Measurements from ENCODE around the gene GRIA3.
"Not testable (repeated sequence)": the region's sequence is repeated elsewhere in the genome, so short reads cannot be mapped to it uniquely, and the experiment has no call there.

GRIA3 gene

GRCh38 chrX:123263747-123264146, 79.7 kb downstream of the GRIA3 start:
- no peak overlapping the region for H3K4me3 Mint-ChIP-seq
- peaks cover 10% of the 10 kb centered on the region for H3K9me3 Mint-ChIP-seq
- H3K4me1 Mint-ChIP-seq (ENCODE audit: low read depth) = no peaks in the 10 kb centered on the region
- no peaks in the 10 kb centered on the region for H3K36me3 Mint-ChIP-seq (ENCODE audit: low read depth)
- H3K27me3 Mint-ChIP-seq = no peaks in the 10 kb centered on the region
- H3K27ac Mint-ChIP-seq = no peak overlapping the region
- intact Hi-C loops (cut with micrococcal nuclease) = no loop called here

GRCh38 chrX:123267220-123267619, 83.1 kb downstream of the GRIA3 start:
- Mint-ChIP-seq H3K4me1 (ENCODE audit: low read depth) (no peaks in the 10 kb centered on the region), H3K27me3 (no peaks in the 10 kb centered on the region), H3K9me3 (peaks cover 10% of the 10 kb centered on the region), H3K4me3 (no peak overlapping the region), H3K27ac (no peak overlapping the region), H3K36me3 (ENCODE audit: low read depth) (no peaks in the 10 kb centered on the region)
- intact Hi-C loops (cut with micrococcal nuclease) = no loop called here

- Mint-ChIP-seq H3K9me3 (peaks cover under 1% of the 10 kb centered on the region), H3K27ac (no peak overlapping the region), H3K27me3 (no peaks in the 10 kb centered on the region), H3K4me1 (ENCODE audit: low read depth) (no peaks in the 10 kb centered on the region), H3K36me3 (ENCODE audit: low read depth) (no peaks in the 10 kb centered on the region), H3K4me3 (no peak overlapping the region)
- intact Hi-C loops (cut with micrococcal nuclease) = no loop called here
Observed at GRCh38 chrX:123271902-123272301, 87.8 kb downstream of the GRIA3 start.

GRCh38 chrX:123272630-123273029, 88.6 kb downstream of the GRIA3 start:
- H3K27me3 Mint-ChIP-seq = no peaks in the 10 kb centered on the region
- H3K9me3 Mint-ChIP-seq = no peaks in the 10 kb centered on the region
- no peaks in the 10 kb centered on the region for H3K4me1 Mint-ChIP-seq (ENCODE audit: low read depth)
- no peak overlapping the region for H3K4me3 Mint-ChIP-seq
- H3K36me3 Mint-ChIP-seq (ENCODE audit: low read depth) = no peaks in the 10 kb centered on the region
- no peak overlapping the region for H3K27ac Mint-ChIP-seq
- intact Hi-C loops (cut with micrococcal nuclease) = no loop called here

GRCh38 chrX:123274796-123275195, 90.7 kb downstream of the GRIA3 start:
- Mint-ChIP-seq H3K36me3 (ENCODE audit: low read depth) (no peaks in the 10 kb centered on the region), H3K4me1 (ENCODE audit: low read depth) (no peaks in the 10 kb centered on the region), H3K9me3 (no peaks in the 10 kb centered on the region), H3K4me3 (no peak overlapping the region), H3K27me3 (no peaks in the 10 kb centered on the region), H3K27ac (no peak overlapping the region)
- intact Hi-C loops (cut with micrococcal nuclease) = no loop called here

GRCh38 chrX:123277347-123277746, 93.3 kb downstream of the GRIA3 start:
- intact Hi-C loops (cut with micrococcal nuclease) = no loop called here
- Mint-ChIP-seq H3K4me1 (ENCODE audit: low read depth) (no peaks in the 10 kb centered on the region), H3K4me3 (no peak overlapping the region), H3K36me3 (ENCODE audit: low read depth) (no peaks in the 10 kb centered on the region), H3K27me3 (no peaks in the 10 kb centered on the region), H3K27ac (no peak overlapping the region), H3K9me3 (no peaks in the 10 kb centered on the region)

GRCh38 chrX:123277821-123278220, 93.7 kb downstream of the GRIA3 start:
- intact Hi-C loops (cut with micrococcal nuclease) = no loop called here
- Mint-ChIP-seq H3K4me3 (no peak overlapping the region), H3K4me1 (ENCODE audit: low read depth) (no peaks in the 10 kb centered on the region), H3K27ac (no peak overlapping the region), H3K27me3 (no peaks in the 10 kb centered on the region), H3K9me3 (no peaks in the 10 kb centered on the region), H3K36me3 (ENCODE audit: low read depth) (no peaks in the 10 kb centered on the region)

GRCh38 chrX:123282241-123282640, 98.2 kb downstream of the GRIA3 start:
- Mint-ChIP-seq H3K27ac (no peak overlapping the region), H3K36me3 (ENCODE audit: low read depth) (no peaks in the 10 kb centered on the region), H3K4me3 (no peak overlapping the region), H3K4me1 (ENCODE audit: low read depth) (no peaks in the 10 kb centered on the region), H3K9me3 (no peaks in the 10 kb centered on the region), H3K27me3 (no peaks in the 10 kb centered on the region)
- intact Hi-C loops (cut with micrococcal nuclease) = no loop called here

- H3K36me3 Mint-ChIP-seq (ENCODE audit: low read depth); H3K9me3 Mint-ChIP-seq; H3K27ac Mint-ChIP-seq; H3K4me3 Mint-ChIP-seq; intact Hi-C loops (cut with micrococcal nuclease); H3K27me3 Mint-ChIP-seq; H3K4me1 Mint-ChIP-seq (ENCODE audit: low read depth): not testable (repeated sequence)
Observed at GRCh38 chrX:123283407-123283806, 99.3 kb downstream of the GRIA3 start.

GRCh38 chrX:123291623-123292022, 107.5 kb downstream of the GRIA3 start:
- no peaks in the 10 kb centered on the region for H3K27me3 Mint-ChIP-seq
- H3K27ac Mint-ChIP-seq = no peak overlapping the region
- no peak overlapping the region for H3K4me3 Mint-ChIP-seq
- no peaks in the 10 kb centered on the region for H3K36me3 Mint-ChIP-seq (ENCODE audit: low read depth)
- no peaks in the 10 kb centered on the region for H3K9me3 Mint-ChIP-seq
- intact Hi-C loops (cut with micrococcal nuclease) = no loop called here
- no peaks in the 10 kb centered on the region for H3K4me1 Mint-ChIP-seq (ENCODE audit: low read depth)

GRCh38 chrX:123298026-123298425, 113.9 kb downstream of the GRIA3 start:
- H3K9me3 Mint-ChIP-seq = no peaks in the 10 kb centered on the region
- intact Hi-C loops (cut with micrococcal nuclease) = no loop called here
- H3K27ac Mint-ChIP-seq = no peak overlapping the region
- no peaks in the 10 kb centered on the region for H3K36me3 Mint-ChIP-seq (ENCODE audit: low read depth)
- no peaks in the 10 kb centered on the region for H3K4me1 Mint-ChIP-seq (ENCODE audit: low read depth)
- no peaks in the 10 kb centered on the region for H3K27me3 Mint-ChIP-seq
- no peak overlapping the region for H3K4me3 Mint-ChIP-seq

- H3K36me3 Mint-ChIP-seq (ENCODE audit: low read depth) = no peaks in the 10 kb centered on the region
- no peaks in the 10 kb centered on the region for H3K9me3 Mint-ChIP-seq
- H3K27me3 Mint-ChIP-seq = no peaks in the 10 kb centered on the region
- no peak overlapping the region for H3K27ac Mint-ChIP-seq
- no peak overlapping the region for H3K4me3 Mint-ChIP-seq
- H3K4me1 Mint-ChIP-seq (ENCODE audit: low read depth) = no peaks in the 10 kb centered on the region
- intact Hi-C loops (cut with micrococcal nuclease) = no loop called here
Observed at GRCh38 chrX:123303429-123303828, 119.4 kb downstream of the GRIA3 start.

- intact Hi-C loops (cut with micrococcal nuclease) = no loop called here
- H3K9me3 Mint-ChIP-seq = no peaks in the 10 kb centered on the region
- H3K27ac Mint-ChIP-seq = no peak overlapping the region
- no peak overlapping the region for H3K4me3 Mint-ChIP-seq
- H3K27me3 Mint-ChIP-seq = no peaks in the 10 kb centered on the region
- no peaks in the 10 kb centered on the region for H3K4me1 Mint-ChIP-seq (ENCODE audit: low read depth)
- no peaks in the 10 kb centered on the region for H3K36me3 Mint-ChIP-seq (ENCODE audit: low read depth)
Observed at GRCh38 chrX:123308658-123309057, 124.6 kb downstream of the GRIA3 start.

GRCh38 chrX:123310112-123310511, 126.0 kb downstream of the GRIA3 start:
- Mint-ChIP-seq H3K9me3 (no peaks in the 10 kb centered on the region), H3K36me3 (ENCODE audit: low read depth) (no peaks in the 10 kb centered on the region), H3K27me3 (no peaks in the 10 kb centered on the region), H3K4me3 (no peak overlapping the region), H3K27ac (no peak overlapping the region), H3K4me1 (ENCODE audit: low read depth) (no peaks in the 10 kb centered on the region)
- intact Hi-C loops (cut with micrococcal nuclease) = no loop called here

- intact Hi-C loops (cut with micrococcal nuclease) = no loop called here
- H3K4me1 Mint-ChIP-seq (ENCODE audit: low read depth) = no peaks in the 10 kb centered on the region
Observed at GRCh38 chrX:123311486-123311885, 127.4 kb downstream of the GRIA3 start.

More at GRCh38 chrX:123311486-123311885, 127.4 kb downstream of the GRIA3 start:
- Mint-ChIP-seq H3K9me3 (no peaks in the 10 kb centered on the region), H3K27ac (no peak overlapping the region), H3K4me3 (no peak overlapping the region), H3K36me3 (ENCODE audit: low read depth) (no peaks in the 10 kb centered on the region), H3K27me3 (no peaks in the 10 kb centered on the region)

Measured in dendritic cell treated with granulocyte-macrophage colony-stimulating factor and Interleukin-4, amounts not matched to agents 40 ng/mL and 50 ng/mL, for 4 days (primary cell).